ENCODE data around the gene TMEM198. TPM values are rescaled to one million over a fixed set of nuclear protein-coding genes. Genes with fewer than 3 reads are reported as not detected.

TMEM198 gene
- polyA plus RNA-seq, 2 donors = 1.6 to 1.7 TPM

DNA sequence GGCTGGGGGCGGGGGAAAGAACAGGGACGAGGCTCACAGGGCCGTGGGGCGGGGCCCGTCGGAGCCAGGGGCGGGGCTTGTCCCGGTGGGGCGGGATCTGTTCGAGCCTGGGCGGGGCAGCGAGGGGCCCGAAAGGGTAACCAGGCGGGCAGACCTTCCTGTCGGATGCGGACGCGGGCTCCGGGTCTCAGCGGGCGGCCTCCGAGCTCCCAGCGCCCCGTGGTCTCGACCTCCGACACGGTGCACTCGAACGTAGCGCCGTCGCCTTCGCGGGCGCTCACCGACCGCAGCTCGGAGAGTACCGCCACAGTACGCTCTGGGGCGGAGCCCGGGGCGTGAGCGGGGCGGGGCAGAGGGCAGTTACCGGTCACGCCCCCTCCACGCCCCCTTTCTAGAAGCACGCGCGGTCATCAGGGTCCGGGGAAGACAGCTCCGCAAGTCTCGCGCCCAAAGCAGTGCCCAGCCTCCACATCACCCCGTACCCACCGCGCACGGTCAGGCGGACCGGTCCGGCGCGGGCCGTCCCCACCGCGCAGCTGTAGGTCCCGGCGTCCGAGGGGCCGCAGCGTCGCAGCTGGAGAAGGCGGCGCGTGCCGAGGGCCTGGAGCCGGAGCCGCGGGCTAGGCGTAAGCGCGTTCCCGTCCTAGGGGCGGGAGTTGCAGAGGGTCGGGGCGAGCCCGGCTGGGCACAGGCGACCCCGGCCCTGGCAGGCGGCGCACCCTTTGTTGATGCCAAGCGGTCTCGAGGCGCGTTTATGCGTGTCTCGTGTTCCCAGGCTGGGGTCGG, 8.7 kb downstream of the TMEM198 start:
- Histone ChIP-seq H3K36me3 (ENCODE audit: control insufficient read depth in 2 of 2, insufficient read depth in 2 of 2, low read length in 1 of 2) (peaks cover 0 to 4% of the 10 kb centered on the region in 2 donors), H3K27ac (ENCODE audit: low read depth in 2 of 2, low read length in 1 of 2) (peak overlapping the region in 1 of 2 donors; percentile 51), H3K9me3 (ENCODE audit: control insufficient read depth in 2 of 2, insufficient read depth in 1 of 2, low read depth in 1 of 2, low read length in 1 of 2) (peaks cover 0 to 3% of the 10 kb centered on the region in 2 donors), H3K4me3 (ENCODE audit: low read depth in 1 of 2, low read length in 2 of 2) (peak overlapping the region; percentile 52 to 71), H3K27me3 (ENCODE audit: control insufficient read depth in 1 of 2, insufficient read depth in 2 of 2, low read length in 2 of 2) (no peaks in the 10 kb centered on the region), H3K4me1 (ENCODE audit: control insufficient read depth in 2 of 2, insufficient read depth in 2 of 2, low read length in 1 of 2) (peaks cover 5 to 15% of the 10 kb centered on the region in 2 donors)
- 1 to 2% methylated on average over 78 to 99 of the region's 99 CpGs for WGBS, 2 donors

DNA sequence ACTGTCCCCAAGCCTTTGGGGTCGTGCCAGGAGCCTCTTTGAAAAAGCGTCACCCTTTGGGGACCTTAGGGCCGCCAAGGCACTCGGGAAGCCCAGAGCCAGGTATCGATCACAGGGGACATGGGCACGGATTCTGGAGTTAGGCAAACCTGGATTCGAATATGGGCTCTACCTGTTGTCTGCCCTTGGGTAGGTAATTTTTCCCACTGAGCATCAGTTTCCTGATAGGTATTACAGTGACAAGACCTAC, 9.3 kb downstream of the TMEM198 start:
- peaks cover 0 to 4% of the 10 kb centered on the region in 2 donors for H3K36me3 ChIP-seq (ENCODE audit: control insufficient read depth in 2 of 2, insufficient read depth in 2 of 2, low read length in 1 of 2)
- no peak overlapping the region for H3K27ac ChIP-seq (ENCODE audit: low read depth in 2 of 2, low read length in 1 of 2)
- peaks cover 0 to 3% of the 10 kb centered on the region in 2 donors for H3K9me3 ChIP-seq (ENCODE audit: control insufficient read depth in 2 of 2, insufficient read depth in 1 of 2, low read depth in 1 of 2, low read length in 1 of 2)
- H3K27me3 ChIP-seq (ENCODE audit: control insufficient read depth in 1 of 2, insufficient read depth in 2 of 2, low read length in 2 of 2) = no peaks in the 10 kb centered on the region
- WGBS, 2 donors = 20 to 25% methylated on average over 7 of the region's 7 CpGs
- H3K4me1 ChIP-seq (ENCODE audit: control insufficient read depth in 2 of 2, insufficient read depth in 2 of 2, low read length in 1 of 2) = peaks cover 5 to 15% of the 10 kb centered on the region in 2 donors
- H3K4me3 ChIP-seq (ENCODE audit: low read depth in 1 of 2, low read length in 2 of 2) = peak overlapping the region; percentile 52 to 71

DNA sequence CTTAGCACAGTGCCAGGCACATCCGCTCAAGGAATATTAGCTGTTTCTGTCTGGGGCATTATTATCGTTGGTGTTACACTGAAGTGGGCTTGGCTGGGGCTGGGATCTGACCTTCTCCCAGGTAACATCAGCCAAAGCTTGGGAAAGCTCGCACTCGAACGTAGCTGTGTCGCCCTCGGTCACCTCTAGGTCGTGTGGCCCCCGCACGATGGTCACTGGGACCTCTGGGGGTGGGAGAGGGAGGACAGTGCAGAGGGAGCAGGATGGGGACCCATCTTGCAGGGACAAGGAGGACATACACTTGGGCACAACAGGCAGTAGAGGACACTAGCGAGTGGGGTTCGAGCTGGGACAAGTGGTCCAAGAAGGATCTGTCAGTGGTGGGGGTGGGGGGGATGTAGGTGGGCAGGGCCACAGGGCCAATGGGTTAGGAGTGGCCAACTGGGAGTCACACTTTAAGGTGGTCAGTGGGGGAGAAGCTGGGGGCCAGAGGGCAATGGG, 9.7 kb downstream of the TMEM198 start:
- Histone ChIP-seq H3K27me3 (ENCODE audit: control insufficient read depth in 1 of 2, insufficient read depth in 2 of 2, low read length in 2 of 2) (no peaks in the 10 kb centered on the region), H3K27ac (ENCODE audit: low read depth in 2 of 2, low read length in 1 of 2) (no peak overlapping the region), H3K4me3 (ENCODE audit: low read depth in 1 of 2, low read length in 2 of 2) (no peak overlapping the region), H3K9me3 (ENCODE audit: control insufficient read depth in 2 of 2, insufficient read depth in 1 of 2, low read depth in 1 of 2, low read length in 1 of 2) (peaks cover 0 to 3% of the 10 kb centered on the region in 2 donors), H3K4me1 (ENCODE audit: control insufficient read depth in 2 of 2, insufficient read depth in 2 of 2, low read length in 1 of 2) (peaks cover 5 to 15% of the 10 kb centered on the region in 2 donors), H3K36me3 (ENCODE audit: control insufficient read depth in 2 of 2, insufficient read depth in 2 of 2, low read length in 1 of 2) (peaks cover 0 to 4% of the 10 kb centered on the region in 2 donors)
- WGBS, 2 donors = 71 to 76% methylated on average over 12 of the region's 12 CpGs

DNA sequence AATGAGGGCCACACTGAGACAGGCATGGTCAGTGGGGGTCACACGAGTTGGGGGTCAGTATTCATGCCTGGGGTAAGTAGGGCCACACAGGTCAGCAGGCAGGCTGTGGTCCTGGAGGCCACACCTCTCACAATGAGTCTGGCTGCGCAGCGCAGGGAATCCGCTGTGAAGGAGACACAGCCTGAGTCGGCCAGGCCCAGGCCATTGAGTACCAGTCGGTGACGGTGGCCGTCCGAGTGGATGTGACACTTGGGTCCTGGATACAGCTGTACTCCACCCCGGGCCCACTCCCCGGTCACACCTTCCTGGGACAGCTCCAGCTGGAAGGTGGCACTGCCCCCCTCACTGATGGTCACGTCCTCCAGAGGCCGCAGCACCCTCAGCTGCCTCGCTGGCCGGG, 10.5 kb downstream of the TMEM198 start:
- no peak overlapping the region for H3K27ac ChIP-seq (ENCODE audit: low read depth in 2 of 2, low read length in 1 of 2)
- WGBS, 2 donors = 91 to 93% methylated on average over 13 to 15 of the region's 15 CpGs
- peaks cover 5 to 15% of the 10 kb centered on the region in 2 donors for H3K4me1 ChIP-seq (ENCODE audit: control insufficient read depth in 2 of 2, insufficient read depth in 2 of 2, low read length in 1 of 2)
- H3K27me3 ChIP-seq (ENCODE audit: control insufficient read depth in 1 of 2, insufficient read depth in 2 of 2, low read length in 2 of 2) = no peaks in the 10 kb centered on the region
- H3K4me3 ChIP-seq (ENCODE audit: low read depth in 1 of 2, low read length in 2 of 2) = no peak overlapping the region
- H3K36me3 ChIP-seq (ENCODE audit: control insufficient read depth in 2 of 2, insufficient read depth in 2 of 2, low read length in 1 of 2) = peaks cover 0 to 4% of the 10 kb centered on the region in 2 donors
- H3K9me3 ChIP-seq (ENCODE audit: control insufficient read depth in 2 of 2, insufficient read depth in 1 of 2, low read depth in 1 of 2, low read length in 1 of 2) = peaks cover 0 to 3% of the 10 kb centered on the region in 2 donors

DNA sequence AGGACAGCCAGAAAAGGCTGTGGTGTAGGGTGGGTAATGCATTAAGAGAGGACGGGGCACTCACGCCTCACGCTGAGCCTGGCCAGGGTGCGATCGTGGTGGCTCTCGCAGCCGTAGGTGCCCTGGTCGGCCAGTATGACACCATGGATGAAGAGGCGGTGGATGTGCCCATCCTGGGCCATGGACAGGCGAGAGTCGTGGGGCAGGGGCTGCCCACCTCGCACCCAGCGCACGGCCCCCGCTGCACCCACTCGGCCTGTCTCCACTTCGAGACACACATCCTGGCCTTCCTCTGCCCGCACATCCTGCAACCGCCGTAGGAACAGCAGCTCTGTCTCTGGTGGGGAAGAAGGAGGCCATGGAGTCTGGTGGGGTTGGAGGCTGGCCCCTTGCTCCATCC, 12.1 kb downstream of the TMEM198 start:
- Histone ChIP-seq H3K4me1 (ENCODE audit: control insufficient read depth in 2 of 2, insufficient read depth in 2 of 2, low read length in 1 of 2) (peaks cover 5 to 15% of the 10 kb centered on the region in 2 donors), H3K9me3 (ENCODE audit: control insufficient read depth in 2 of 2, insufficient read depth in 1 of 2, low read depth in 1 of 2, low read length in 1 of 2) (peaks cover 0 to 3% of the 10 kb centered on the region in 2 donors), H3K27ac (ENCODE audit: low read depth in 2 of 2, low read length in 1 of 2) (no peak overlapping the region), H3K36me3 (ENCODE audit: control insufficient read depth in 2 of 2, insufficient read depth in 2 of 2, low read length in 1 of 2) (peaks cover 0 to 4% of the 10 kb centered on the region in 2 donors), H3K4me3 (ENCODE audit: low read depth in 1 of 2, low read length in 2 of 2) (no peak overlapping the region), H3K27me3 (ENCODE audit: control insufficient read depth in 1 of 2, insufficient read depth in 2 of 2, low read length in 2 of 2) (no peaks in the 10 kb centered on the region)
- WGBS, 2 donors = 94 to 96% methylated on average over 20 of the region's 20 CpGs

DNA sequence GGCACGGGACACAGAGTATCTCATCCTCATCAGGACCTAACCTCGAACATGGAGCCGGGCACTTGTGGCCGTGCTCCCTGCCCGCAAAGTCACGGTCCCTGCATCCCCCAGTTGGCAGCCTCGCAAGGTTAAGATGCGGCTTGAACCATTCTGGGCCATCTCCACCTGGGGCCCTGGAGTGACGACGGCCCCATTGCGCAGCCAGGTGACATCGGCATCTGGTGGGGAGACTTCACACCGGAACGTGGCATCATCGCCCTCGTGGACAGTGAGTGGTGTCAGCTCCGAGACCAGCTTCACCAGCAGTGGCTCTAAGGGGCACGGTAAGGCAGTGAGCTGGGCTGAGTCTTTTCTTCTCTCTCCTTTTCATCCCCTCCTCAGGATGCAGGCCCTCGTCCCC, 12.6 kb downstream of the TMEM198 start:
- H3K27me3 ChIP-seq (ENCODE audit: control insufficient read depth in 1 of 2, insufficient read depth in 2 of 2, low read length in 2 of 2) = no peaks in the 10 kb centered on the region
- 93% methylated on average over 19 of the region's 19 CpGs for WGBS, 2 donors
- peaks cover 0 to 3% of the 10 kb centered on the region in 2 donors for H3K9me3 ChIP-seq (ENCODE audit: control insufficient read depth in 2 of 2, insufficient read depth in 1 of 2, low read depth in 1 of 2, low read length in 1 of 2)
- no peak overlapping the region for H3K27ac ChIP-seq (ENCODE audit: low read depth in 2 of 2, low read length in 1 of 2)
- H3K4me1 ChIP-seq (ENCODE audit: control insufficient read depth in 2 of 2, insufficient read depth in 2 of 2, low read length in 1 of 2) = peaks cover 5 to 14% of the 10 kb centered on the region in 2 donors
- no peak overlapping the region for H3K4me3 ChIP-seq (ENCODE audit: low read depth in 1 of 2, low read length in 2 of 2)
- peaks cover 0 to 4% of the 10 kb centered on the region in 2 donors for H3K36me3 ChIP-seq (ENCODE audit: control insufficient read depth in 2 of 2, insufficient read depth in 2 of 2, low read length in 1 of 2)

DNA sequence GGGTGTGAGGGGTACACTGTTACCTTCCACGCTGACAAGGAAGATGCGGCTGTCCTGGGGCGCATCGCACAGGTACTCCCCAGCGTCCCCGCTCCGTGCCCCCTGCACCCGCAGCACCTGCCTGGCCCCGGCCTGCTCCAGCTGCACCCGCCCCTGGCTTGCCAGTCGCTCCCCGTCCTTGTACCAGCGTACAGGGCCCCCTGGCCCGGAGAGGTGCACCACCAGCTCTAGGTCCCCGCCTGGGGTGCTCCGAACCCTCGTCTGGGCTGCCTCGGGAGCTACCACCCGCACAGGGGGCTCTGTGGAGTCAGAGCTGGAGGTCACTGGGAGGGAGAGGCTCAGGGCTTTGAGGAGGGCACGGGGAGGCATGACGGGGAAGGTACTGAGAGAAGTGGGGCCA, 13.5 kb downstream of the TMEM198 start:
- Histone ChIP-seq H3K4me3 (ENCODE audit: low read depth in 1 of 2, low read length in 2 of 2) (no peak overlapping the region), H3K27me3 (ENCODE audit: control insufficient read depth in 1 of 2, insufficient read depth in 2 of 2, low read length in 2 of 2) (no peaks in the 10 kb centered on the region), H3K4me1 (ENCODE audit: control insufficient read depth in 2 of 2, insufficient read depth in 2 of 2, low read length in 1 of 2) (peaks cover 5 to 7% of the 10 kb centered on the region in 2 donors), H3K27ac (ENCODE audit: low read depth in 2 of 2, low read length in 1 of 2) (no peak overlapping the region), H3K9me3 (ENCODE audit: control insufficient read depth in 2 of 2, insufficient read depth in 1 of 2, low read depth in 1 of 2, low read length in 1 of 2) (peaks cover 0 to 3% of the 10 kb centered on the region in 2 donors), H3K36me3 (ENCODE audit: control insufficient read depth in 2 of 2, insufficient read depth in 2 of 2, low read length in 1 of 2) (peaks cover 0 to 4% of the 10 kb centered on the region in 2 donors)
- 88 to 91% methylated on average over 21 of the region's 21 CpGs for WGBS, 2 donors

DNA sequence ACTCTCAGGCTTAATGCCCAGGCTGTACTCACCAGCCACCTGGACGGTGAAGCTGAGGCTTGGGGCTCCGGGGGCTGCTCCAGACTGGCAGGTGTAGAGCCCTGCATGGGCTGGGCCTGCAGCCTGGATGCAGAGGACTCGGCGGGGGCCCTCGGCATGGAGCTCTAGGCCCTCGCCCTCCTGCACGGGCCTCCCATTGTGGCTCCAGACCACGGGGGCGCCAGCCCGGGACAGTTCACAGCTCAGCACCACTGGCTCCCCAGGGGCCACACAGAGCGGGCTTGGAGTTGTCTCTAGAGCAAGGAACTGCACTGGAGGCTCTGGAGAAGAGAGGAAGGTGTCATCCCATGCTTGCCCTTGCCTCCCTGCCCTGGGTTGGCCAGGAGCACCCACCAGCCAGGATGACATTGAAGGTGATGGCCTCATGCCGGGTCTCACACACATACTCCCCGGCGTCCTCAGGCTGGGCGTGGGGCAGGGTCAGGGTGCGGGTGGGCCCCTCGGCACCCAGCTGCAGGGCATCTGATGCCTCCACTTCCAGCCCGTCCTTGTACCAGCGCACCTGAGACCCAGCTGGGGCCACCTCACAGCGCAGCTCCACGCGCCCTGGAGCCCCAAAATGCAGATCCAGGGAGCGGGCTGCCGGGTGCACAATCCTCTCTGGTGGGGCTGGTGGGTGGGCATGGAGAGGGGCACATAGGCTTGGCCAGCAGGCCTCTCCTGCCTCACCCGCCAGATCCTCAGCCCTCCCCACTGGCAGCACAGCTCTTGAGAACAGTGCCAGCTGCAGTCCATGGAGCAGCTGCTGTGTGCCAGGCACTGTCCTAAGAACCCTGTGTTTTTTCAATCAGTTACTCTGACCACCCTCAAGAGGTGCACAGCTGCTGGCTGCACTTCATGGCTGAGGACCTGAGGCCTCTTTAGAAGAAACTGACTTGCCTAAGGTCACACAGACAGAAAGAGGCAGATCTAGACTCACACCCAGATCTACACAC, 14.3 kb downstream of the TMEM198 start:
- 92 to 94% methylated on average over 25 of the region's 25 CpGs for WGBS, 2 donors
- H3K27ac ChIP-seq (ENCODE audit: low read depth in 2 of 2, low read length in 1 of 2) = no peak overlapping the region
- no peak overlapping the region for H3K4me3 ChIP-seq (ENCODE audit: low read depth in 1 of 2, low read length in 2 of 2)
- peaks cover 0 to 4% of the 10 kb centered on the region in 2 donors for H3K36me3 ChIP-seq (ENCODE audit: control insufficient read depth in 2 of 2, insufficient read depth in 2 of 2, low read length in 1 of 2)
- H3K27me3 ChIP-seq (ENCODE audit: control insufficient read depth in 1 of 2, insufficient read depth in 2 of 2, low read length in 2 of 2) = no peaks in the 10 kb centered on the region
- peaks cover 0 to 3% of the 10 kb centered on the region in 2 donors for H3K9me3 ChIP-seq (ENCODE audit: control insufficient read depth in 2 of 2, insufficient read depth in 1 of 2, low read depth in 1 of 2, low read length in 1 of 2)
- no peaks in the 10 kb centered on the region for H3K4me1 ChIP-seq (ENCODE audit: control insufficient read depth in 2 of 2, insufficient read depth in 2 of 2, low read length in 1 of 2)

DNA sequence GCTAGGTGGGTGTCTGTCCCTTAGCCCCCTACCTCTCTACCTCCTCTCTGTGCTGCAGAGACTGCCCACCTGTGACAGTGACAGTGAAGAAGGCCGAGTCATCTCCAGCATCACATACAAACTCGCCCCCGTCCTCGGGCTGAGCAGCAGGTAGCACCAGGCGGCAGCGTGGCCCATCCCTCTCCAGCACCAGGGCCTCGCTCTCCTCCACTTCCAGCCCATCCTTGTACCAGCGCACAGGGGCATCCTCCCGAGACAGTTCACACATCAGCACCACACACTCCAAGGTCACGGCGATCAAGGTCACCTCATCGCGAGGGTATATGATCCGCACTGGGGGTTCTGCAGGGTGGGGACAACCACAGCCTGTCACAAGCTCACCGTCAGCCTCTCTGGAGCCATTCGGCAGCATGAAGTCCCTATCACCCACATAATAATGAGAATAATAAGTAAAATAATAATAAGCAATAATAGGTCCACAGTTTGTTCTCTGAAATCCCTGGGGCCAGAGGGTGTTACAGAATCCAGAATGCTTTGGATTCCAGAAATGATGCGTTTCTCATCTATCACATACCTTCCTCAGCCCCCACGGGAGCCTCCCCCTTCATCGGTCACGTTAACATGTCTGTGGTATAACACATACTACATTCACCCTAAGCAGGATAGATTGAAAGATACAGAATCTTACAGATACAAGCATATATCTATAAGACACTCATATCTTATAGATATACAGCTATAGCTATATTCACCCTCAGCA, 15.5 kb downstream of the TMEM198 start:
- WGBS, 2 donors = 92% methylated on average over 18 to 20 of the region's 20 CpGs
- Histone ChIP-seq H3K27me3 (ENCODE audit: control insufficient read depth in 1 of 2, insufficient read depth in 2 of 2, low read length in 2 of 2) (no peaks in the 10 kb centered on the region), H3K27ac (ENCODE audit: low read depth in 2 of 2, low read length in 1 of 2) (no peak overlapping the region), H3K4me3 (ENCODE audit: low read depth in 1 of 2, low read length in 2 of 2) (no peak overlapping the region), H3K36me3 (ENCODE audit: control insufficient read depth in 2 of 2, insufficient read depth in 2 of 2, low read length in 1 of 2) (peaks cover 0 to 4% of the 10 kb centered on the region in 2 donors), H3K9me3 (ENCODE audit: control insufficient read depth in 2 of 2, insufficient read depth in 1 of 2, low read depth in 1 of 2, low read length in 1 of 2) (peaks cover 0 to 3% of the 10 kb centered on the region in 2 donors), H3K4me1 (ENCODE audit: control insufficient read depth in 2 of 2, insufficient read depth in 2 of 2, low read length in 1 of 2) (no peaks in the 10 kb centered on the region)

Data from esophagus (tissue), 2 donors.